HepG2 (cell line): ENCODE measurements around the gene GSTM1. TPM values are rescaled to one million over a fixed set of nuclear protein-coding genes. Genes with fewer than 3 reads are reported as not detected.

Source experiments
- ATAC-seq: fragments of 200-7000 bp; cut with Tn5 transposase; 3 replicates; pipeline ENCODE4 v1.9.1; 2020; ENCODE audit warnings: mild to moderate bottlenecking, moderate library complexity
- BruUV-seq: library from RNA; stranded (reverse); fragments of 400-500 nt; replicated peaks from 2 replicates; lab custom pipeline; 2021; lab: Mats Ljungman, UMichigan
- CTCF ChIA-PET: fragments of 300-600 bp; formaldehyde crosslinking; extraction: SDS; loops from one replicate; lab custom pipeline; 2021; ENCODE audit warnings: low total read pairs, inconsistent platforms, low intra/inter-chr PET ratio; lab: Yijun Ruan, JAX
- POLR2A ChIA-PET: fragments of 350-600 bp; sonication (Branson Sonifier 250); formaldehyde crosslinking; loops from one replicate; lab custom pipeline; 2020; ENCODE audit warnings: antibody characterized with exemption, inconsistent platforms; lab: Yijun Ruan, JAX
- DNase-seq: peaks from one replicate; pipeline ENCODE4 v3.0.0-alpha.2; 2015; ENCODE audit warnings: low spot score
- FAIRE-seq: peaks from 3 replicates; lab custom pipeline; 2011; peaks lifted over from hg19 to GRCh38; lab: Jason Lieb, UNC
- H2AFZ ChIP-seq: one replicate; pipeline ENCODE4 v1.6.1; 2011; ENCODE audit warnings: low read length, inconsistent platforms
- H3K27ac ChIP-seq: fragments of 300-600 bp; 3 replicates; pipeline ENCODE4 v1.8.0; 2011; ENCODE audit warnings: mixed run types, mild to moderate bottlenecking, mixed read lengths, low read length, inconsistent platforms; ENCODE audit not compliant: insufficient read depth; ENCODE audit errors: extremely low read length
- H3K27me3 ChIP-seq, 2 experiments: fragments of 200-600 bp in 1 of 2; 2 replicates in 1 of 2; 3 replicates in 1 of 2; pipeline versions ENCODE4 v1.6.0 to v1.8.0; 2011; ENCODE audit warnings: low read length in 2 of 2, mild to moderate bottlenecking in 2 of 2, moderate library complexity in 2 of 2, inconsistent platforms in 1 of 2; ENCODE audit not compliant: insufficient read depth in 2 of 2, control insufficient read depth in 1 of 2
- H3K36me3 ChIP-seq, 2 experiments: fragments of 200-600 bp in 1 of 2; replicated peaks in 1 of 2; 2 replicates in 1 of 2; 3 replicates in 1 of 2; pipeline versions ENCODE4 v1.5.1 to v1.8.0; 2011; ENCODE audit warnings: low read length in 2 of 2, inconsistent platforms in 1 of 2; ENCODE audit not compliant: insufficient read depth in 2 of 2, control insufficient read depth in 1 of 2
- H3K4me1 ChIP-seq: 2 replicates; pipeline ENCODE4 v1.5.1; 2012; ENCODE audit warnings: low read length, inconsistent platforms; ENCODE audit not compliant: insufficient read depth
- H3K4me2 ChIP-seq: 2 replicates; pipeline ENCODE4 v1.6.0; 2011; ENCODE audit warnings: low read depth, low read length, inconsistent platforms
- H3K4me3 ChIP-seq, 3 experiments: fragments of 200-600 bp in 1 of 3; sonication (generic), shearing (Covaris generic) in 1 of 3; replicated peaks in 1 of 3; 2 replicates each; pipeline ENCODE4 v1.5.1; 2011 to 2016; ENCODE audit warnings: low read length in 3 of 3, inconsistent platforms in 2 of 3, low read depth in 2 of 3, mild to moderate bottlenecking in 2 of 3, control low read depth in 1 of 3, mixed read lengths in 1 of 3; ENCODE audit not compliant: insufficient read depth in 1 of 3
- H3K79me2 ChIP-seq: one replicate; pipeline ENCODE4 v1.6.1; 2011; ENCODE audit warnings: low read length, inconsistent platforms; ENCODE audit not compliant: insufficient read depth
- H3K9ac ChIP-seq: 2 replicates; pipeline ENCODE4 v1.6.0; 2011; ENCODE audit warnings: mild to moderate bottlenecking, low read depth, low read length, inconsistent platforms; ENCODE audit not compliant: insufficient read depth
- H3K9me3 ChIP-seq: 2 replicates; pipeline ENCODE4 v1.5.1; 2012; ENCODE audit warnings: mild to moderate bottlenecking, low read length
- H4K20me1 ChIP-seq: 2 replicates; pipeline ENCODE4 v1.6.0; 2011; ENCODE audit warnings: inconsistent platforms, mild to moderate bottlenecking, low read length, moderate library complexity; ENCODE audit not compliant: insufficient read depth
- ATF7 ChIP-seq, 2 experiments: fragments of 450-650 bp in 1 of 2; sonication (generic) in 1 of 2; formaldehyde crosslinking in 1 of 2; IDR thresholded peaks; 2 replicates each; pipeline versions ENCODE4 v1.4.0 to v1.6.1; 2016 to 2020; ENCODE audit warnings: antibody characterized with exemption in 1 of 2, mild to moderate bottlenecking in 1 of 2, missing genetic modification reagents in 1 of 2
- IKZF4 ChIP-seq: sonication (generic); formaldehyde crosslinking; IDR thresholded peaks from 2 replicates; pipeline ENCODE4 v1.5.1; 2020; ENCODE audit warnings: borderline replicate concordance, mild to moderate bottlenecking, low read depth, missing genetic modification reagents; ENCODE audit errors: not compliant biosample characterization
- JUNB ChIP-seq: sonication (generic); formaldehyde crosslinking; IDR thresholded peaks from 2 replicates; pipeline ENCODE4 v1.8.0; 2022; ENCODE audit warnings: missing genetic modification reagents, mild to moderate bottlenecking, borderline replicate concordance
- MLLT10 ChIP-seq: sonication (generic); formaldehyde crosslinking; IDR thresholded peaks from 2 replicates; pipeline ENCODE4 v1.4.0; 2020; ENCODE audit warnings: missing genetic modification reagents
- MYC ChIP-seq: sonication (generic); formaldehyde crosslinking; IDR thresholded peaks from 2 replicates; pipeline ENCODE4 v1.9.0; 2021; ENCODE audit warnings: missing genetic modification reagents, borderline replicate concordance
- ZNF225 ChIP-seq: sonication (generic); formaldehyde crosslinking; IDR thresholded peaks from 2 replicates; pipeline ENCODE4 v1.4.0; 2020; ENCODE audit warnings: mild to moderate bottlenecking, missing genetic modification reagents
- ZNF7 ChIP-seq: IDR thresholded peaks from 2 replicates; pipeline ENCODE4 v1.6.1; 2016; ENCODE audit warnings: missing biosample characterization, missing genetic modification reagents
- ZNF792 ChIP-seq: IDR thresholded peaks from 2 replicates; pipeline ENCODE4 v1.6.1; 2016
- WGBS: methylation state at CpG from one replicate; pipeline ENCODE4 v1.1.6; 2017; ENCODE audit warnings: low lambda C conversion rate; 5-methylcytosine and 5-hydroxymethylcytosine counted together
- in situ Hi-C: cut with HindIII; loops from 2 replicates; pipeline ENCODE4 v1.10.0; 2017; ENCODE audit warnings: low pct_unique_long_range_greater_than_20kb; ENCODE audit not compliant: extremely low pct_ligation_motif_present
- intact Hi-C: fragments of 100-400 bp; cut with micrococcal nuclease; formaldehyde crosslinking; loops from one replicate; pipeline ENCODE4 v1.10.0; 2022; ENCODE audit not compliant: unreplicated experiment
- polyA plus RNA-seq, 8 experiments: library from polyadenylated mRNA; depleted of rRNA in 3 of 8; stranded (reverse) in 7 of 8; unstranded in 1 of 8; fragments of >200 nt; fragmentation: Illumina TruSeq in 4 of 8; extraction: Trizol in 4 of 8; gene quantifications; 2 replicates each; pipeline versions ENCODE4 v1.2.1 to v1.2.3, GENCODE V29; 2011 to 2016; ENCODE audit warnings: low read depth in 4 of 8, missing spikeins in 1 of 8, mixed read lengths in 1 of 8; ENCODE audit not compliant: insufficient read depth in 1 of 8
- total RNA-seq, 5 experiments: library from RNA; depleted of rRNA; stranded (reverse); fragments of >200 nt; fragmentation: Illumina TruSeq; extraction: Trizol; gene quantifications; 2 replicates each; pipeline ENCODE4 v1.2.3, GENCODE V29; 2016; ENCODE audit warnings: low read depth in 1 of 5
- TF ChIP-seq, protein P1 (sequence below): sonication (generic); formaldehyde crosslinking; IDR thresholded peaks from one replicate; pipeline ENCODE4 v1.5.1; 2020; ENCODE audit warnings: mild to moderate bottlenecking, missing genetic modification reagents; ENCODE audit errors: not compliant biosample characterization
- TF ChIP-seq, protein P2 (sequence below): sonication (generic); formaldehyde crosslinking; IDR thresholded peaks from 2 replicates; pipeline ENCODE4 v1.8.0; 2022; ENCODE audit warnings: mild to moderate bottlenecking, missing genetic modification reagents

The GSTM1 gene
- total and polyA plus RNA-seq, 2 of the 13 experiments (the other 11 are each of a cell fraction or from before 2014, with no cell fraction given): 0.42 TPM; not detected in 1

DNA sequence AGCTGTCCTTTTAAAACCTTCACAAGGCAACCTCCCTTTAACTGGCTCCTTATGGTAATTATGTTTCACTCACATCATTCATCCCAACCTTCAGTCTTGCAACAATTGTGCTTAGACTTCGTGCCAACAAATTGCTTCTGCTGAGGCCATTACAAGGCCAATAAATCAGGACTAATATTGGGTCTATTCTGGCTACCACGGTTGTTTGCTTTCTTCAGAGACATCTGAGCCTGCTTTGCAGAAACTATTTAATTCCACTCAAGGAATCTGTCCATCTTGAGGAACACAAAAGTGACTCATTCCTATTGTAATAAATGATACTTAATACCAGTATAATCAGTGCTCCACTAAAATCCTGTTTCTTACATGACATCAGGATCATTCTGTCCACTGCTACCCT lies 34.3 kb upstream of the GSTM1 start:
- ATAC-seq (no peak), FAIRE-seq (no peak), DNase-seq (no peak)
- Histone ChIP-seq H3K4me2 (no peak overlapping the region), H3K9me3 (no peaks in the 10 kb centered on the region), H3K4me1 (peaks cover 25% of the 10 kb centered on the region), H3K9ac (no peak overlapping the region), H3K36me3 (no peaks in the 10 kb centered on the region), H2AFZ (no peak overlapping the region), H3K79me2 (no peaks in the 10 kb centered on the region), H4K20me1 (no peaks in the 10 kb centered on the region), H3K4me3 (no peak overlapping the region), H3K27ac (no peak overlapping the region), H3K27me3 (0 out of 5 replicates have a peak, but pooled peaks cover 0 to 4% of the 10 kb centered on the region in 2 experiments)
- ChIA-PET CTCF (no interaction called here), POLR2A (no interaction called here)
- intact Hi-C loops: no loop called here
- BruUV-seq: no TSS peak
- WGBS: 24% methylated on average over 2 of the region's 2 CpGs
- in situ Hi-C loops: no loop called here
- TF ChIP-seq ZNF792 (no peak), ZNF7 (CRISPR knock-in tag) (no peak), IKZF4 (CRISPR knock-in tag) (no peak), MYC (no peak), ATF7 (IDR thresholded peaks at IDR 0.05) (no peak), ATF7 (CRISPR knock-in tag; IDR thresholded peaks at IDR 0.05) (no peak), MLLT10 (CRISPR knock-in tag) (no peak), JUNB (CRISPR knock-in tag) (no peak), ZNF225 (no peak)
- TF ChIP-seq, protein P1, sequence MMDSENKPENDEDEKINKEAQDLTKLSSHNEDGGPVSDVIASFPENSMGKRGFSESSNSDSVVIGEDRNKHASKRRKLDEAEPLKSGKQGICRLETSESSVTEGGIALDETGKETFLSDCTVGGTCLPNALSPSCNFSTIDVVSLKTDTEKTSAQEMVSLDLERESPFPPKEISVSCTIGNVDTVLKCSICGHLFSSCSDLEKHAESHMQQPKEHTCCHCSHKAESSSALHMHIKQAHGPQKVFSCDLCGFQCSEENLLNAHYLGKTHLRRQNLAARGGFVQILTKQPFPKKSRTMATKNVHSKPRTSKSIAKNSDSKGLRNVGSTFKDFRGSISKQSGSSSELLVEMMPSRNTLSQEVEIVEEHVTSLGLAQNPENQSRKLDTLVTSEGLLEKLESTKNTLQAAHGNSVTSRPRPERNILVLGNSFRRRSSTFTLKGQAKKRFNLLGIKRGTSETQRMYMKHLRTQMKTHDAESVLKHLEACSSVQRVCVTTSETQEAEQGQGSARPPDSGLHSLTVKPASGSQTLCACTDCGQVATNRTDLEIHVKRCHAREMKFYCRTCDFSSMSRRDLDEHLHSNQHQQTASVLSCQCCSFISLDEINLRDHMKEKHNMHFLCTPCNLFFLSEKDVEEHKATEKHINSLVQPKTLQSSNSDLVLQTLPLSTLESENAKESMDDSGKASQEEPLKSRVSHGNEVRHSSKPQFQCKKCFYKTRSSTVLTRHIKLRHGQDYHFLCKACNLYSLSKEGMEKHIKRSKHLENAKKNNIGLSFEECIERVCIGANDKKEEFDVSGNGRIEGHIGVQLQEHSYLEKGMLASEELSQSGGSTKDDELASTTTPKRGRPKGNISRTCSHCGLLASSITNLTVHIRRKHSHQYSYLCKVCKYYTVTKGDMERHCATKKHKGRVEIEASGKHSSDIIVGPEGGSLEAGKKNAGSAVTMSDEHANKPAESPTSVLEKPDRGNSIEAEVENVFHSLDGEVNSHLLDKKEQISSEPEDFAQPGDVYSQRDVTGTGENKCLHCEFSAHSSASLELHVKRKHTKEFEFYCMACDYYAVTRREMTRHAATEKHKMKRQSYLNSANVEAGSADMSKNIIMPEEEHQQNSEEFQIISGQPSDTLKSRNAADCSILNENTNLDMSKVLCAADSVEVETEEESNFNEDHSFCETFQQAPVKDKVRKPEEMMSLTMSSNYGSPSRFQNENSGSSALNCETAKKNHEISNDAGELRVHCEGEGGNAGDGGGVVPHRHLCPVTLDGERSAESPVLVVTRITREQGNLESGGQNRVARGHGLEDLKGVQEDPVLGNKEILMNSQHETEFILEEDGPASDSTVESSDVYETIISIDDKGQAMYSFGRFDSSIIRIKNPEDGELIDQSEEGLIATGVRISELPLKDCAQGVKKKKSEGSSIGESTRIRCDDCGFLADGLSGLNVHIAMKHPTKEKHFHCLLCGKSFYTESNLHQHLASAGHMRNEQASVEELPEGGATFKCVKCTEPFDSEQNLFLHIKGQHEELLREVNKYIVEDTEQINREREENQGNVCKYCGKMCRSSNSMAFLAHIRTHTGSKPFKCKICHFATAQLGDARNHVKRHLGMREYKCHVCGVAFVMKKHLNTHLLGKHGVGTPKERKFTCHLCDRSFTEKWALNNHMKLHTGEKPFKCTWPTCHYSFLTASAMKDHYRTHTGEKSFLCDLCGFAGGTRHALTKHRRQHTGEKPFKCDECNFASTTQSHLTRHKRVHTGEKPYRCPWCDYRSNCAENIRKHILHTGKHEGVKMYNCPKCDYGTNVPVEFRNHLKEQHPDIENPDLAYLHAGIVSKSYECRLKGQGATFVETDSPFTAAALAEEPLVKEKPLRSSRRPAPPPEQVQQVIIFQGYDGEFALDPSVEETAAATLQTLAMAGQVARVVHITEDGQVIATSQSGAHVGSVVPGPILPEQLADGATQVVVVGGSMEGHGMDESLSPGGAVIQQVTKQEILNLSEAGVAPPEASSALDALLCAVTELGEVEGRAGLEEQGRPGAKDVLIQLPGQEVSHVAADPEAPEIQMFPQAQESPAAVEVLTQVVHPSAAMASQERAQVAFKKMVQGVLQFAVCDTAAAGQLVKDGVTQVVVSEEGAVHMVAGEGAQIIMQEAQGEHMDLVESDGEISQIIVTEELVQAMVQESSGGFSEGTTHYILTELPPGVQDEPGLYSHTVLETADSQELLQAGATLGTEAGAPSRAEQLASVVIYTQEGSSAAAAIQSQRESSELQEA: no peak
- TF ChIP-seq, protein P2, sequence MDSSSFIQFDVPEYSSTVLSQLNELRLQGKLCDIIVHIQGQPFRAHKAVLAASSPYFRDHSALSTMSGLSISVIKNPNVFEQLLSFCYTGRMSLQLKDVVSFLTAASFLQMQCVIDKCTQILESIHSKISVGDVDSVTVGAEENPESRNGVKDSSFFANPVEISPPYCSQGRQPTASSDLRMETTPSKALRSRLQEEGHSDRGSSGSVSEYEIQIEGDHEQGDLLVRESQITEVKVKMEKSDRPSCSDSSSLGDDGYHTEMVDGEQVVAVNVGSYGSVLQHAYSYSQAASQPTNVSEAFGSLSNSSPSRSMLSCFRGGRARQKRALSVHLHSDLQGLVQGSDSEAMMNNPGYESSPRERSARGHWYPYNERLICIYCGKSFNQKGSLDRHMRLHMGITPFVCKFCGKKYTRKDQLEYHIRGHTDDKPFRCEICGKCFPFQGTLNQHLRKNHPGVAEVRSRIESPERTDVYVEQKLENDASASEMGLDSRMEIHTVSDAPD (CRISPR knock-in tag): no peak
